Measurements from ENCODE around the gene PPP1R16B. TPM values are rescaled to one million over a fixed set of nuclear protein-coding genes. Genes with fewer than 3 reads are reported as not detected.
"Not testable (repeated sequence)": the region's sequence is repeated elsewhere in the genome, so short reads cannot be mapped to it uniquely, and the experiment has no call there.

The PPP1R16B gene
- total RNA-seq, 6 donors from 2014 or later = 7.4 to 16.8 (median 8.8) TPM

DNA sequence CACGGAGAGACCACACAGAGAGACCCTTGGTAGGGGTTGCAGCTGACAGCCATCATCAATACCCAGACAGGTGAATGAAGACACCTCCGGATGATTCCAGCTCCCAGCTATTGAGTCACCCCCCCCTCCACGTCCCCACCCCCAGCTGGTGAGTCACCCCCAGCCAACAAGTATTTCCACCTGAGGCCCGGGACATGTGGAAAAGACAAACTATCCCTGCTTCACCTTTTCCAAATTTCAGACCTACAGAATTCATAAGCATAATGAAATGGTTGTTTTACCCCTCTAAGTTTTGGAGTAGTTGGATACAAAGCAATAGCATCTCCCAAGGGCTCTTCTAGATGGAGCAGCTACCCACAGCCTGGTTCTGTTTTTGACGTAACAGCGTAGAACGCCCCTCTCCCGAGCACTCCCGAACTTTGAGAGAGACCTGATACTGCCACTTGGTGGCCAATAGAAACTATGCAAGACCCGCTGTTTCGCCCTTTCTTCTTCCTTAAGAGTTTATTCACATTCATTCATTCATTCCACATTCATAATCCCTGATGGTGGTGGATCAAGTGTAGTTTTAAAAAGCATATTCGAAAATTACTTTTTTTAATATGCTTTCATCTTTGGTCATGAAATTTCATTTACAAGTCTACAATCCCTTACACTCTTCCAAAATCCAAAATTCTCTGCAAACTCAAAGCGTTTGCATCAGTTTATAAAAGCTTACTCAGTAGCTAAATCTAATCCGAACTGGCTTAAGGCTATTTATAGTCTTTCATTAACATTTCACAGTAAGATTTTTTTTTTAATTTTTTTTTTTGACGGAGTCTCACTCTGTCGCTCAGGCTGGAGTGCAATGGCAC lies 15.1 kb upstream of the PPP1R16B start:
- Histone ChIP-seq H3K4me1 (peaks cover 0 to 3% (median 0%) of the 10 kb centered on the region in 4 donors), H3K9me3 (peaks cover 0 to 5% (median 0%) of the 10 kb centered on the region in 4 donors), H3K4me3 (no peak overlapping the region), H3K27ac (no peak overlapping the region), H3K27me3 (no peaks in the 10 kb centered on the region), H3K36me3 (no peaks in the 10 kb centered on the region)
- 47 to 49% methylated on average over 16 of the region's 16 CpGs for WGBS, 2 donors
- TF ChIP-seq, protein P1, sequence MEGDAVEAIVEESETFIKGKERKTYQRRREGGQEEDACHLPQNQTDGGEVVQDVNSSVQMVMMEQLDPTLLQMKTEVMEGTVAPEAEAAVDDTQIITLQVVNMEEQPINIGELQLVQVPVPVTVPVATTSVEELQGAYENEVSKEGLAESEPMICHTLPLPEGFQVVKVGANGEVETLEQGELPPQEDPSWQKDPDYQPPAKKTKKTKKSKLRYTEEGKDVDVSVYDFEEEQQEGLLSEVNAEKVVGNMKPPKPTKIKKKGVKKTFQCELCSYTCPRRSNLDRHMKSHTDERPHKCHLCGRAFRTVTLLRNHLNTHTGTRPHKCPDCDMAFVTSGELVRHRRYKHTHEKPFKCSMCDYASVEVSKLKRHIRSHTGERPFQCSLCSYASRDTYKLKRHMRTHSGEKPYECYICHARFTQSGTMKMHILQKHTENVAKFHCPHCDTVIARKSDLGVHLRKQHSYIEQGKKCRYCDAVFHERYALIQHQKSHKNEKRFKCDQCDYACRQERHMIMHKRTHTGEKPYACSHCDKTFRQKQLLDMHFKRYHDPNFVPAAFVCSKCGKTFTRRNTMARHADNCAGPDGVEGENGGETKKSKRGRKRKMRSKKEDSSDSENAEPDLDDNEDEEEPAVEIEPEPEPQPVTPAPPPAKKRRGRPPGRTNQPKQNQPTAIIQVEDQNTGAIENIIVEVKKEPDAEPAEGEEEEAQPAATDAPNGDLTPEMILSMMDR (IDR thresholded peaks at IDR 0.05) = peak; percentile 20 to 51 (median 42)
- no peak for TF ChIP-seq EP300 (IDR thresholded peaks at IDR 0.05)
- no peak for TF ChIP-seq POLR2AphosphoS5 (IDR thresholded peaks at IDR 0.05)
- no peak for DNase-seq
- ATAC-seq (ENCODE audit: low FRiP score in 2 of 2) = peak in 1 of 2 donors; percentile 72

GRCh38 chr20:38791291-38791690 lies 14.2 kb upstream of the PPP1R16B start:
- peaks cover 0 to 3% (median 0%) of the 10 kb centered on the region in 4 donors for H3K4me1 ChIP-seq
- H3K27ac ChIP-seq = no peak overlapping the region
- H3K9me3 ChIP-seq = peaks cover 0 to 5% (median 0%) of the 10 kb centered on the region in 4 donors
- 61 to 83% methylated on average over 3 of the region's 3 CpGs for WGBS, 2 donors
- ATAC-seq (ENCODE audit: low FRiP score in 2 of 2) (no peak), DNase-seq (no peak)
- H3K4me3 ChIP-seq = no peak overlapping the region
- H3K36me3 ChIP-seq = no peaks in the 10 kb centered on the region
- no peak for TF ChIP-seq POLR2A (IDR thresholded peaks at IDR 0.05)
- no peak for TF ChIP-seq EP300 (IDR thresholded peaks at IDR 0.05)
- no peak for TF ChIP-seq POLR2AphosphoS5 (IDR thresholded peaks at IDR 0.05)
- TF ChIP-seq, protein P1 (IDR thresholded peaks at IDR 0.05) = no peak
- no peaks in the 10 kb centered on the region for H3K27me3 ChIP-seq

DNA sequence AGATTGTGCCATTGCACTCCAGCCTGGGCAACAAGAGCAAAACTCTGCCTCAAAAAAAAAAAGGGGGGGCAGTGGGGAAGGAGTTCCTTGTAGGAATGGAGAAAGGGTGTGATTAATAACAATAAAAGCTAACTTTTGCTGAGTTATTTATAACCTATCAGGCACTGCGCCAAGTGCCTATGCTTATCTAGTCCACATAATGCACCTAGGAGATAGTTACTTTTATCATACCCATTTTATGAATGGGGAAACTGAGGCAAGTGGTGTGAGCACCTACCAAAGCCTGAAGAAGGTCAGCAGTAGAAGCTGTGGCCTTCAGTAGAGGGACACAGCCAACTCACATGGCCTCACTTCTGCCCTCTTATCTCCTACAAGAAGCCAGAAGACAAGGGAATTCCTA lies 13.6 kb upstream of the PPP1R16B start:
- no peak for TF ChIP-seq EP300 (IDR thresholded peaks at IDR 0.05)
- TF ChIP-seq POLR2AphosphoS5 (IDR thresholded peaks at IDR 0.05) = no peak
- TF ChIP-seq POLR2A (IDR thresholded peaks at IDR 0.05) = no peak
- TF ChIP-seq, protein P1 (IDR thresholded peaks at IDR 0.05) = no peak
- Histone ChIP-seq H3K9me3 (peaks cover 0 to 5% (median 0%) of the 10 kb centered on the region in 4 donors), H3K27ac (no peak overlapping the region), H3K36me3 (no peaks in the 10 kb centered on the region), H3K27me3 (no peaks in the 10 kb centered on the region), H3K4me1 (peaks cover 0 to 3% (median 0%) of the 10 kb centered on the region in 4 donors), H3K4me3 (no peak overlapping the region)
- 91 to 100% methylated on average over 1 of the region's 1 CpG for WGBS, 2 donors
- ATAC-seq (ENCODE audit: low FRiP score in 2 of 2) = no peak
- no peak for DNase-seq

DNA sequence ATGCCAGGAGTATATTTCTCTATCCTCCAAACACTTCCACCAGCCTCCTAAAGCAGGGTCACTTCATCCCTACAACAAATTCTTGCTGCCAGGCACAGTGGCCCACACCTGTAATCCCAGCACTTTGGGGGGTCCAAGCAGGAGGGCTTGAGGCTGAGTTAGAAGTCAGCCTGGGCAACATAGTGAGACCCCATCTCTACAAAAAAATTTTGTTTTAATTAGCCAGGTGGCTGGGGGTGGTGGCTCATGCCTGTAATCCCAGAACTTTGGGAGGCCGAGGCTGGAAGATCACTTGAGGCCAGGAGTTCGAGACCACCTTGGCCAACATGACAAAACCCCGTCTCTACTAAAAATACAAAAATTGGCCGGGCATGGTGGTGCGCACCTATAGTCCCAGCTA lies 11.4 kb upstream of the PPP1R16B start:
- not testable (repeated sequence) for H3K9me3 ChIP-seq; ATAC-seq (ENCODE audit: low FRiP score in 2 of 2); H3K4me1 ChIP-seq; H3K27ac ChIP-seq; H3K36me3 ChIP-seq; H3K27me3 ChIP-seq; DNase-seq; H3K4me3 ChIP-seq
- WGBS, 2 donors = 85 to 97% methylated on average over 5 of the region's 5 CpGs

GRCh38 chr20:38798266-38798665 lies 7.2 kb upstream of the PPP1R16B start:
- H3K27ac ChIP-seq = no peak overlapping the region
- H3K27me3 ChIP-seq = no peaks in the 10 kb centered on the region
- no peaks in the 10 kb centered on the region for H3K9me3 ChIP-seq
- H3K4me3 ChIP-seq = no peak overlapping the region
- 80% methylated on average over 3 of the region's 3 CpGs for WGBS, 2 donors
- TF ChIP-seq, protein P1 (IDR thresholded peaks at IDR 0.05) = no peak
- TF ChIP-seq POLR2AphosphoS5 (IDR thresholded peaks at IDR 0.05) = no peak
- no peak for TF ChIP-seq EP300 (IDR thresholded peaks at IDR 0.05)
- TF ChIP-seq POLR2A (IDR thresholded peaks at IDR 0.05) = no peak
- no peak for ATAC-seq (ENCODE audit: low FRiP score in 2 of 2)
- DNase-seq = no peak
- H3K4me1 ChIP-seq = peaks cover 0 to 13% (median 3%) of the 10 kb centered on the region in 4 donors
- no peaks in the 10 kb centered on the region for H3K36me3 ChIP-seq

Measured in upper lobe of left lung (tissue), 6 donors.